HG03558 (cell line): ENCODE measurements around the gene VSIG2.

Source experiments
- ATAC-seq: cut with Tn5 transposase; IDR thresholded peaks from one replicate; pipeline ENCODE4 v1.9.1; 2021; ENCODE audit warnings: moderate number of reproducible peaks; ENCODE audit not compliant: unreplicated experiment; ENCODE audit errors: extremely low read depth

The VSIG2 gene

DNA sequence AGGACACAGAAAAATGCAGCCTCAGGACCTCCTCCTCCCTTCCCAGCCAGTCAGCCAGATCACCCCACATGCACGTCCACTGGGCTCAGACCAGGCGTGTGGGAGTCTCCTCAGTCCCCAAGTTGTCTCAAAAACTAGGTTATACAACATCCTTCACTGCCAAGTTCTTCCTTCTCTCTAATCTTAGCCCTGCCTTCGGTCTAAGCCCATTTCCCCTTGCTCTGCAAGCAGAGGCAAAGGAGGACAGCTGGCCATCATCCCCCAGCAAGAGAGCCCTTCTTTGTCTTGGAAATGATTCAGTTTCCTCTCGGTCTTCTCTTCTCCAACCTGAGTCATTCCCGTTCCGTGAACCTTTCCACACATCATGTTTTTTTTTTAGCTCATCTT is 26.3 kb downstream of the VSIG2 start:
- no peak for ATAC-seq

DNA sequence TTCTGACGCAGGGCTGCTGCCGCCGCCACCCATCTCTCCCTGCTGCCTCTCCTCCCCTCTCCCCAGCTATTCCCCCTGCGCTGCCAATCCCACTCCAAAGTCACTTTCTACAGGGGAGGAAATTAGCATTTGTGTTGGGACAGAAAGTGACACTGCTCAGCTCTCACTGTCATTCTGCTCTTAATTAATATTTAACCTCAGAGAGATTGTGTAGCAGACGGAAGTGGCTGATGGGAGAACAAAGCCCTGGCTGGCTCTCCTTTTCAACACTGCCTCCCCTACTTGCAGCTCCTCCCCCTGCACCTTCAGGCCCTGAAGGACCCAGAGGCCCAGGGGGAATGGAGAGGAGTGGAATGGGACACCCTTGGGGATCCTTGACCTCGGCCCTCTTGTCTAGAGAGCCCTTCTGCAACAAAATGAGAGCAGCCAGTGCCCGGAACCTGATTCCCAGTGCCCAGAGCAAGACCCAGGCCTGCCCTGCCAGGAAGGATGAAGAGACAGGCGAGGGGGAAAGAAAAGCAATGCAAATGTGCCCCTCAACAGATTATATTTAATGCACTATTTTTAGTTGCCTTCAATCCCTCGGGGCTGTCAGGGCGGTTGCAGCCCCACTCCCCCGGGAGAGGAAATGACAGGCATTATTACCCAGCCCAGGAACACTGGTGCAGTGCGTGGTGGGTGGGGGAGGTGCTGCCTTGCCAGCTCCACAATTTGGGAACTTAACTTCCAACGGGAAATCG is 26.9 kb downstream of the VSIG2 start:
- ATAC-seq: peak; percentile 92

GRCh38 chr11:124722176-124722575 is 29.9 kb downstream of the VSIG2 start:
- no peak for ATAC-seq

GRCh38 chr11:124719534-124719933 is 32.5 kb downstream of the VSIG2 start:
- ATAC-seq: no peak

- no peak for ATAC-seq
Observed at GRCh38 chr11:124718801-124719200, 33.3 kb downstream of the VSIG2 start.

- no peak for ATAC-seq
Observed at GRCh38 chr11:124717786-124718651, 34.0 kb downstream of the VSIG2 start.

DNA sequence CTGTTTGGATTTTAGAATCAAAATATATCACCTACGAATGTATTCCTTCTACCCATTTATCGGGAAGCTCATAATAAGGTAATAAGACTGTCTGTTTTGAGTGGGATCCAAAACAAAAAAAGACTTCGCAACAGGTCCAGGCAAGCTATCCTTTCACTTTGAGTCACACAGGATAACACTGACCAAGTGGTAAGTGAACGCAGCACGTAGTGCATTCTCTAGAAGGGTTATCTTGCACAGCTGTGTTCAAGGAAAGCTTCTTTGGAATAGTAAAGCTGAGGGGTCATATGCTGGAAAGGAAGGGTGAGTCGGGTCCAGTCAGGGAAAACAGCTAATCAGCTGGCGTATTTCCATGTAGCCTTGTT is 34.7 kb downstream of the VSIG2 start:
- ATAC-seq: no peak

DNA sequence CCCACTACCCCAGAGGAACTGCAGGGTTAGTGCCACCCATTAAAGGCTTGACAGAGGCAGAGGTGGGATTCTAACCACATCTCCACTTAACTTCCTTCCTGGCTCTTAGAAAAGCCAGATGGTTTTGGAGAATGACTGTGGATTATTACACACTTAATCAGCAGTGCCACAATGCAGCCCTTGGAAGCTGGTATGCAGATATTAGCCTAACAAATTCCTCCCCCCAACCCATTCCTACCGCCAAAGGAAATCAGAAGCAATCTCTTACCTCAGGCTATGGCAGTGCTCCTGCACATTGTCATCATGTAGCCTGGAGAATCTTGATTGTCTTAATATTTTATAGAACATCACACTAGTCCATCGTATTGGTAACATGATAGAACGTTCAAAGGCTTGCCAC is 35.5 kb downstream of the VSIG2 start:
- ATAC-seq: no peak

- no peak for ATAC-seq
Observed at GRCh38 chr11:124712392-124712791, 39.7 kb downstream of the VSIG2 start.

- no peak for ATAC-seq
Observed at GRCh38 chr11:124707829-124708228, 44.2 kb downstream of the VSIG2 start.

DNA sequence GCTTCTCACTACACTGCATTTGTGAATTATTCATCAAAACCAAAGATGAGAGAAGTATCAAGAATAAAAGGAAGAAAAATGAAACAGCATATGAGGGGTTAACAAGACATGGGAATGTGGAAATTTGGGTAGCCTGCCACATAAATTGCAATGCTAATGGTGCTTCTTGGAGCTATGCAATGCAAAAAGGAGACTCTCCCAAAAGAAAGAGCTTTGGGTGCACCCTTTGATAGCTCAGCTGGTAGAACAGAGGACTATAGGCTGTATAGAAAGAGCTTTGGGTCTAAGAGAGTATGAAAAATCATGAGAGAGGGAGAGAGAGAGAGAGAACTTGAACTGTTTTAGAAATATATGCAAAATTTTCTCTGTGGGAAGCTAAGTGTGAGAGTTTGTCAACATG is 52.0 kb downstream of the VSIG2 start:
- no peak for ATAC-seq

GRCh38 chr11:124699547-124699946 is 52.5 kb downstream of the VSIG2 start:
- no peak for ATAC-seq
